Urothelium cell line (cell line): ENCODE data around the gene VPS11.
"Not testable (repeated sequence)": the region's sequence is repeated elsewhere in the genome, so short reads cannot be mapped to it uniquely, and the experiment has no call there.

Experiments used
- DNase-seq: peaks from one replicate; pipeline ENCODE4 v3.0.0; 2011; ENCODE audit warnings: low spot score, mixed read lengths
- FAIRE-seq: peaks from 2 replicates; lab custom pipeline; 2011; peaks lifted over from hg19 to GRCh38; lab: Jason Lieb, UNC

VPS11 gene

DNA sequence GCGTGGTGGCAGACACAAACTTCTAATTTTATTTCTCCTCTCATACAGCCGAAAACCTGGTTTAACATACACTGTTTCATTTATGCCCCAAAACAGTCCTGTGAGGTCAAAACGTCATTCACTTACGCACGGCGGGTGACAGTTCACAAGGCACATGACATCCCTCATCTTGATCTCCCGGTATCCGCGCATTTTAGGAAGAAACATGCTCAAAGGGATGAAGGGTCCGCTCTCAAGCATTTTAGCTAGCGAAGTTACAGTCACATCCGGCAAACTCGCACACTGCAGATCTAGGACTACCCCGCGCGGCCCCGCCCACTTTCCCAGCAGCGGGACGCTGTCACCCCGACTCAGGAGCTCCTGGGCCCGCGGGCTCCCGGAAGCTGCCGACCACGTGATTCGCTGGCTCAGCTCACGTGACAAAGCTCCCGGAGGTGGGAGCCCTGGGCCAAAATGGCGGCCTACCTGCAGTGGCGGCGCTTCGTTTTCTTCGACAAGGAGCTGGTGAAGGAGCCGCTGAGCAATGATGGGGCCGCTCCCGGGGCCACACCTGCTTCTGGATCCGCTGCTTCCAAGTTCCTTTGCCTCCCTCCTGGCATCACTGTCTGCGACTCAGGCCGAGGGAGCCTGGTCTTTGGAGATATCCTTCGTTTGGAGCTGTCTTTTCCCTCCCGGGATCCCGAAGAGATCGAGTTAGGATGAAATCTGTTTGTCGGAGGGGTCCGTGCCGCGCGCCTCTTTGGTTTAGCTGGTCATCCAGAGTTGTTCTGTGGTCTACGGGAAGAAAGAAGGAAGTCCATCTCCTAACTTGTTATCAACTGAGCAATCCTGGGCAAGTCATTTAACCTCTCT lies at the start of gene VPS11:
Gene VPS11, plus strand, starts transcription at position 448 of the 852 bp plus-strand sequence. Its CDS starts 6 bp downstream, at position 454.
- peak; percentile 96 for DNase-seq
- no peak for FAIRE-seq

DNA sequence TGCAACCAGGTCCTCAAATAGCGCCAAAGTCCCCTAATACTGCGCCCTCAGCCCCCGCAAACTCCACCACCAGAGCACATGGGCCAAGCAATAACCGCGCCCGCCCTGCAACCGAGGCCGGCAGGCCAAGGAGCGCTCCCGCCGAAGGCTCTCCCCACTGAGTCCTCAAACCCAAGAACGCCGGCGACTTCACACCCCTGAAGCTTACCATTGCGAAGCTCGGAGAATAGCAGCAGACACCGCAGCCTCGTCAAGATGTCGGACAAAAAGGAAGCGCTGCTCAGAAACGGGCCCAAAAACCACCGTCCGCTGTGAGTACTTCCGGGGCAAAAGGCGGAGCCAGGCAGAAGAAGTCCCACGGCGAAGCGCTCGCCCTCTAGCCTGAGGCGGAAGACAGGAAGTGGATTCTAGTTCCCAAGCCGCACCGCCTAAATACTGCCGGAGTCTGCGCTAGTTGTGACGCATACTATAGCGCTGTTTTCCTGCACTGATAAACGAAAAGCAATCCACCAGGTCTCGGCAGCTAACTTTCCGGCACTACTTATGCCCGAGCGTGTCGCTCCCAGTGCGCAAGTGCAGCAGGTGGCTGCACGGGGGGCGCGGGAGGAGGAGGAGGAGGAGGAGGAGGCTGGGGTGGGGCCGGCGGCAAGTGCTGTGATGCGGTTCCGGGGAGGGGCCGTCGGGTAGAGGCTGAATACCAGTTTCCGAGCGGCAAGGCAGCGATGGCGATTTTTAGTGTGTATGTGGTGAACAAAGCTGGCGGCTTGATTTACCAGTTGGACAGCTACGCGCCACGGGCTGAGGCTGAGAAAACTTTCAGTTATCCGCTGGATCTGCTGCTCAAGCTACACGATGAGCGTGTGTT lies 49.3 kb upstream of the VPS11 start, which contains the start of the genes RPS25 and TRAPPC4:
Gene RPS25, minus strand, starts transcription at position 270 of the 865 bp plus-strand sequence. Its CDS starts 59 bp downstream, at position 211.
Gene TRAPPC4, plus strand, starts transcription at position 693 of the 865 bp plus-strand sequence. Its CDS starts 30 bp downstream, at position 723.
- DNase-seq (peak; percentile 88), FAIRE-seq (no peak)

DNA sequence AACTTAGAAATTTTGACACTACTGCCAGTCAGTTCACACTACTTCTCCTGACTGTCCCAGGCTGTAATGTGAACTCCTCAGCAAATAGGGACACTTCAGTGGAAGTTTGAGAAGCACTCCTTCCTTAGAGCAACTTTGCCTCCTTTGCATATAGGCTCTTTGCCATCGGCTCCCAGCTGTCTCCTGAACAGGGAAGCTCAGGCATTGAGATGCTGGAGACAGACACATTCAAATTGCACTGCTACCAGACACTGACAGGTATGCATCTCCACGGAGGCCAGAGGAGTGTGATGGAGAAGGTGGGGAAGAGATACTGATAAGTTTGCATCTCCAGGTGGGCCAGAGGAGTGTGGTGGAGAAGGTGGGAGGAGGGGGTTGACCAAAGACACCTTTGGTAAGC lies 47.6 kb upstream of the VPS11 start:
- FAIRE-seq (no peak), DNase-seq (no peak)

DNA sequence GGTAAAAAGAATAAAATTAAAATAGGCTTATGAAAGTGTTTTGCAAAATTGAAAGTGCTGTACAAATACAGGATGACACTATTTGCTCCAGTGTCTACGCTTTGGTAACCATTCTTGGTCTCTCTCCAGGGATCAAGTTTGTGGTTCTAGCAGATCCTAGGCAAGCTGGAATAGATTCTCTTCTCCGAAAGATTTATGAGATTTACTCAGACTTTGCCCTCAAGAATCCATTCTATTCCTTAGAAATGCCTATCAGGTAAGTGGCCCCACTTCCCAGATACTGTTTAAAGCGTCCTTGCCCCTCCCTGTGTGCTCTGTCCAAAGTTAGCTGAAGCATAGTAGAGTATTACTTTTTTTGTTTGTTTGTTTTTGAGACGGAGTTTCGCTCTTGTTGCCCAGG lies 46.0 kb upstream of the VPS11 start:
- no peak for FAIRE-seq
- DNase-seq = no peak

GRCh38 chr11:119023741-119024140 lies 43.9 kb upstream of the VPS11 start:
- DNase-seq = no peak
- FAIRE-seq = no peak

DNA sequence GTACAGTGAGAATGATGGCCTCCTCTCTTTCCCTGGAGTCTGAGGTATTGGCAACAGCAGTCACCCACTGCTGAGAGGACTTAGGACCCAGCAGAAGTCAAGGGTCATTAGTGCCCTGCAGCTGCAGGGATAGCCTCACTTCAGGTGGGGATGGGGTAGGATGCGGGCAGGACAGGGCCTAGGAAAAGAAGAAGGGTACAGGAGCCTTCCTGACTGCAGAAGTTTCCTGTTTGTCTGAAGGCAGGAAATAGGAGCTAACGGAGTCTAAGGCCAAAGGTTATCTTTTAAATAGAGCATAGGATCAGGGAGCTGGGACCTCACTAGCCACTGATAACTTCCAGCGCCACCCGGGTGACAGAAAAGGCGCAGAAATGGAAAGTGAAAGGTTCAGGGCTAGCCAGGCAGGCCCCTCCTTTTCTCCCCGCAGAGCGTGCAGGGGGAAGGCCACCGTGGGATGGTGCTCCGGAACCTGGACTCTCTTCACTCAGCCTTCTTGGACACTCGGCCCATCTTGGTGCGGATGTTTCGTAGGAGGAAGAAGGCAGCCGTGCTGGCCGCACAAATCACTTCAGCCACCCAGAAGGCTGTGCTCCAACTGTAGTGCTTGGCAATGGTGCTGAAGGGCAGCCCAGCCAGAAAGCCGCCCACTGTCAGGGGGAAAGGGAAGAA lies 43.1 kb upstream of the VPS11 start:
- DNase-seq = no peak
- FAIRE-seq = no peak

DNA sequence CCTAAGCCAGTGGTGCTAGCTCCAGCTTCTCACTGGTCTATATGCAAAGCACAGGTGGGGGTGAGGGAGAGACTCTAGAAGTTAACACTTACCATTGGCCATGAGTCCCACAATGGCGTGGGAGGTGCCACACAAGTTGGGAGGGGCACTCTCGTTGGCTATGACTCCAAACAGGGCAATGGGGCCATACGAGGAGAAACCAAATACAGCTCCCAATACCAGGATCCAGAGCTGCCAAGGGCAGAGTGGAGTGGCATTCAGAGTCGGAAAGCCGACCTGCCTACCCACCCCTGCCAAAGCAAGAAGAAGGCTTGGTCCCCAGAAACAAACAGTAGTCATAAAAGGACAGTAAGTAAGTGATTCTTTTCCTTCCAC lies 42.5 kb upstream of the VPS11 start:
- FAIRE-seq (no peak), DNase-seq (no peak)

- no peak for DNase-seq
- no peak for FAIRE-seq
These were observed 42.1 kb upstream of the VPS11 start for GRCh38 chr11:119025541-119025940.

GRCh38 chr11:119025978-119026766 lies 41.4 kb upstream of the VPS11 start:
- no peak for FAIRE-seq
- no peak for DNase-seq

- no peak for FAIRE-seq
- DNase-seq = no peak
These were observed 40.6 kb upstream of the VPS11 start for GRCh38 chr11:119026970-119027369.

DNA sequence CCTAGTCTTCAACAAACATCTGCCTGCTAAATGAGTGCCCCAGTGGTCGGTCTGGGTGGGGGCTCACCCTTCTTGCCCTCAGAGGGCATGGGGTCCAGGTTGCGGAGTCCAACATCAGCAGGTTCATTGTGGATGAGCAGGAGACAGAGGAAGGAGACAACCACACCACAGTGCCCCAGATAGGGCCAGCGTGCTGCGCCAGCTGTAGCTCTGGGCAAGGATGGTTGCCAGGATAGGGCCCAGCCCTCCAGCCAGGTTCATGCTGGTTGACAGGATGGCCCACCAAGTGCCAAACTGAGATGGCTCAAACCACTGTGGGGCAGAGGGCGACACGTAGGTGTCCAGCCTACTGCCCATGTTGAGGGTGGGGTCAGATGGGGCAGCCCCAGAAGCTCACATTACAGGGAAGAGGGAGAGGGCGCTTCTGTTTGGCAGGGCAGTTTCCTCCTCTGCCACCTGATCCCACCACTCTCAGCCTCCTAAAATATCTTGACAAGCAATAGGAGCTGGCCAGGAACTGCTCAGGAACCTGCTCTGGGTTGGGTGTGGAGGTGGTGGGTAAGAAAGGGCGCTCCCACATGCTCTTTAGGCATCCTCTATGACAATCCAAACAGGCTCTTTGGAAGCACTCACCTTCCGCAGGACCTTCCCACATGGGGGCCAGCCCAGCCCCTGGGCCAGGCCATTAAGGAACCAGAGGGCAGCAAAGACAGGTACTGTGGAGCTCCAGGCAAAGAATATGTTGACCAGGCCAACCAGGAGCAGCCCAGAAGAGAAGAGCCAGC lies 39.9 kb upstream of the VPS11 start:
- DNase-seq (no peak), FAIRE-seq (no peak)

DNA sequence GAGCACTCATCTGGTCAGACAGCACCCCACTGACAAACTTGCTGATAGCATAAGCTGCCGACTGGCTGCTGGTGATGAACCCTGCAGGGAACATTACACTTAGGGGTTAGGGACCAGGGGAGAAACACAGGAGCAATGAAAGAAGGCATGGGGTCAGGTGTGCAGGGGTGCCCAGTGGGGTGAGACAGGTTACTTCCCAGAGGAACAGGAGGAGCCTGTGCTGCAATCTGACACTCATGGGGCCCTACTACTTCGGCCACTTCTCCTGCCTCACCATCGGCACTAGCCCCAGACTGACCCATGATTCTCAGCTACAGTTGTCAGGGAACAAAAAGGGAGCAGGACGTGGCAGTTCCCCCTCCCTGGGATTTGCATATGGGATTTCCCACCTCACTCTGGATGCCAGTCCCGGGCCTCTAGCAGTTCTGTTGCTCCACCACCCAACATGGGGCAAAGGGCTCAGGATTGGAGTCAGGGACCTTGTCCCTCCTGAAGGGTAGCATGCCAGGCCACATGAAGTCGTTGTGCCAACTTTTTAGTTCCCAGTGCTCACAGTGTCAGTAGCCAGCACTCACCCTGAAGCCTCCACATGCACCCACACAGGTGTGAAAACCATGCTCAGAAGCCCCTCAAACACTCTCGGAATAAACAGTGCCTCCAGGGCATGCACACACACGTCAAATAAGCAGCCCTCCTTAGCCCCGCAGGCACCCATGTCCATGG lies 39.1 kb upstream of the VPS11 start:
- FAIRE-seq = no peak
- DNase-seq = no peak

DNA sequence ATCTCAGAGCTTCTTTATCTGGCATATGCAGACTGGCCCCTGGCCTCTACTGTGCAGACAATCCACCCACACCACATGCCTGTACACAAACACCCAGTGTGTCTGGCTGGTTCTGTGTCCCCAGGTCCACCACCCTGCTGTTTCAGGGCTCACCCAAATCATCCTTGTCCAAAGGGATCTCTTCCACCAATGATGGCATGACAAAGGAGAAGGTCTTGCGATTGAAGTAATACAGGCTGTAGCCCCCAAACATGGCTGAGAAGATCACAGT lies 38.6 kb upstream of the VPS11 start:
- FAIRE-seq = no peak
- no peak for DNase-seq

DNA sequence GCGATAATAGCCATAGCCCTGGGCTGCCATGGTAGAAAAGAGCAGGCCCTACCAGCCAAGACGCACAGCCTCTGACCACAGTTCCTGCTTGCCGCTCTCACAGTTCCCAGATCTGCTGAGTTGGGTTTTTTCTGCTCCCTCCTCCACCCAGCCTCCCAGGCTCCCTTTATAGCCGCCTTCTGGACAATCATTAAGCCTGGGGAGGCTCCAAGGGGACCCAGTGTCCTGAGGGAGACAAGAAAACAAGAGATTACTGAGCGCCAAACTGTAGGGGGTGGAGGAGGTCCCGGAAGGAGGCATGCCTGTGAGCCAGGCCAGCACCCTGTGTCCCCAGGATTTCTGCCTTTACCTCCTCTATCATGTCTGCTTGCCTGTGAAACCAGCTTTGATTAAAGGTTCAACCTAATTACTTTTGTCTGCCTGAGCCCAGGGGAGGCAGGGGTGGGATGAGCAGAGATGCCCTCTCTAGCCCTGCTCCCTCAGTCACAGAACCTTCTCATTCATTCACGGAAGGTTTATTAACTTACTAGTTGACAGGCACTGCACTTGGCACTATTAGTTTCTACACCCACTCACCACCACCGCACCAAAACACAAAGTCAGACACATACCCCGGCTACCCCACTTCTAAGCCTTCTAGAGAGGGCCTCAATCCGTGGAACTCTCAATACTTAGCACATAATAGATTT lies 38.1 kb upstream of the VPS11 start:
- no peak for DNase-seq
- no peak for FAIRE-seq

DNA sequence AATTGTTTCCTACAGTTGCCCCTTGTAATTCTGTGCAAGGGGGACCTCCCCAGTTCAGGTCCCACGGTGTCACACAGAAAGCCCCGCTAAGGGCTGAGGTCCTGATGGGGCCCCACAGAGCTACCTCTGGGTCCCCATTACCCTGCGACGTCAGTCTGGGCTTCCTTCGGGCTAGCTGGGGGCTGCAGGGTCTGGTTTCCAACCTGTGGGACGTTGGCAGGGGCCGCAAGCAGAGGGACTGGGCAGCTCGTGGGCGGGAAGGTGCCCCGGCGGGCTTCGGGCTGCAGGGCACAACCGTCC lies 37.6 kb upstream of the VPS11 start:
- DNase-seq = no peak
- no peak for FAIRE-seq

DNA sequence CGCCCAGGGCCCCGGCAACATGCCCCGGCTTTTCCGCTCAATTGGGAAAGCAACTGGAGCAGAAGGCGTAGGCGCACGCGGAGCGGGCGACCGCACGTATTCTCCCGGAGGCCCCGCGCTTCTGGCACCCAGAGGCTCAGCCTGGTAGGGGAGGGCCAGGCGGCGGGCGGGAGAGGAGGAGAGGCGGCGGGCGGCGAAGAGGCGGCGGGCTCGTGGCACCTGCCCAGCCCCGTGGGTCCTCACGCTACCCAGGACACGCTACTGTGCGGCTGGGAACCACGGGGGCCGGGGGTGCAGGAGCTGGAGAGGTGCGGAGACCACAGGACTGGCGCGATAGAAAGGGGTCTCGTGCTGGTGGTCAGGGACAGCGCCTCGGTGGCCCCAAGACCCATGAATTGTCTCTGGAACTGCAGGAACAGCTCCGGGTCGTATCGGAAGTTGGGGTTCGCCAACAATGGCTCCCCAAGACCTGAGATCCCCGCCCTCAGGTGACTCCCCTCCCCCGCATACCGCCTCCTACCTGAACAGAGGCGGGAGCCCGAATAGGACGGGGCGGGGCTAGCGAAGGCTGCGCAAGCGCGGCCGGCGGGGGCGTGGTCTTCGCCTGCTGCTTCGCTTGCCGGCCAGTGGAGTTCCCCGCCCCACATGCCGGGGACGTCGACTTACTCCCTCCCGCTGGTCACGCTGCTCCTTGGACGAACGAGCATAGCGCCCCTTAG lies 37.1 kb upstream of the VPS11 start, which contains the start of gene SLC37A4:
Gene SLC37A4, minus strand, starts transcription at position 549 of the 719 bp plus-strand sequence.
- peak; percentile 96 for DNase-seq
- FAIRE-seq = no peak

GRCh38 chr11:119031912-119032280 lies 35.7 kb upstream of the VPS11 start:
- no peak for DNase-seq
- no peak for FAIRE-seq

DNA sequence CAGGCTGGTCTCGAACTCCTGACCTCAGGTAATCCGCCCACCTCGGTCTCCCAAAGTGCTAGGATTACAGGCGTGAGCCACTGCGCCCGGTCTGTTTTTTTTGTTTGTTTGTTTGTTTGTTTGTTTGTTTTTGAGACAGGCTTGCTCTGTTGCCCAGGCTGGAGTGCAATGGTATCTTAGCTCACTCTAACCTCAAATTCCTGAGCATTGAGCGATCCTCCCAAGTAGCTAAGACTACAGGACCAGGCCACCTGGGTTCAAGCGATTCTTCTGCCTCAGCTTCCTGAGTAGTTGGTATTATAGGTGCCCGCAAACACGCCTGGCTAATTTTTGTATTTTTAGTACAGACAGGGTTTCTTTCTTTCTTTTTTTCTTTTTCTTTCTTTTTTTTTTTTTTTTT lies 34.2 kb upstream of the VPS11 start:
- FAIRE-seq, DNase-seq: not testable (repeated sequence)
